K562 (cell line): ENCODE measurements around the gene OR2V1. TPM values are rescaled to one million over a fixed set of nuclear protein-coding genes. Genes with fewer than 3 reads are reported as not detected.
A peak's percentile ranks its signal among the peaks of the same experiment; 100 is the strongest.
"Not testable (repeated sequence)": the region's sequence is repeated elsewhere in the genome, so short reads cannot be mapped to it uniquely, and the experiment has no call there.

Source experiments
- CREM ChIP-seq: IDR thresholded peaks from 2 replicates; pipeline ENCODE4 v1.6.1; 2014; ENCODE audit warnings: antibody characterized with exemption, low read depth
- FOSL1 ChIP-seq: fragments of 200-800 bp; sonication (Bioruptor generic); conservative IDR thresholded peaks from 2 replicates; pipeline ENCODE4 v1.6.1; 2016; ENCODE audit warnings: missing genetic modification characterization, missing compliant biosample characterization
- HDAC2 ChIP-seq: fragments of 450-650 bp; IDR thresholded peaks from 2 replicates; pipeline ENCODE4 v1.6.1; 2016; ENCODE audit warnings: mild to moderate bottlenecking
- KLF13 ChIP-seq: fragments of 450-650 bp; IDR thresholded peaks from 2 replicates; pipeline ENCODE4 v1.6.1; 2016; ENCODE audit warnings: missing genetic modification characterization, low read depth, mild to moderate bottlenecking, missing compliant biosample characterization, moderate library complexity, borderline replicate concordance
- MEF2D ChIP-seq: conservative IDR thresholded peaks from 2 replicates; pipeline ENCODE4 v1.6.1; 2016; ENCODE audit warnings: low read depth, missing genetic modification characterization, missing compliant biosample characterization
- OTX1 ChIP-seq: fragments of 450-650 bp; formaldehyde crosslinking; IDR thresholded peaks from 2 replicates; pipeline ENCODE4 v1.4.0; 2022; ENCODE audit warnings: mild to moderate bottlenecking
- POLR2A ChIP-seq: fragments of 450-650 bp; conservative IDR thresholded peaks from 2 replicates; pipeline ENCODE4 v1.6.1; 2016
- polyA plus RNA-seq, 8 experiments: library from polyadenylated mRNA; depleted of rRNA in 4 of 8; stranded (reverse) in 5 of 8; unstranded in 3 of 8; fragments of >200 nt; fragmentation: Nextera tagmentation in 2 of 8; fragmentation: Illumina TruSeq in 1 of 8; extraction: Ambion mirVana in 2 of 8; extraction: Trizol in 1 of 8; gene quantifications; 2 replicates each; pipeline versions ENCODE4 v1.2.1 to v1.2.3, GENCODE V29; 2011 to 2014; ENCODE audit warnings: inconsistent platforms in 1 of 8, missing spikeins in 1 of 8
- total RNA-seq, 7 experiments: library from RNA; depleted of rRNA in 6 of 7; stranded (reverse); fragments of >200 nt in 6 of 7; fragmentation: Illumina TruSeq in 2 of 7; extraction: Trizol in 2 of 7; gene quantifications; 2 replicates each; pipeline versions ENCODE4 v1.2.1 to v1.2.3, GENCODE V29; 2011 to 2021; ENCODE audit warnings: low replicate concordance in 1 of 7
- TF ChIP-seq, protein P1 (sequence below), 2 experiments: IDR thresholded peaks in 1 of 2; conservative IDR thresholded peaks in 1 of 2; 2 replicates each; pipeline ENCODE4 v1.6.1; 2016; ENCODE audit warnings: low read depth in 2 of 2, mild to moderate bottlenecking in 1 of 2, missing compliant biosample characterization in 1 of 2, missing genetic modification characterization in 1 of 2, moderate library complexity in 1 of 2
- TF ChIP-seq, protein P2 (sequence below), 2 experiments: fragments of 450-650 bp; conservative IDR thresholded peaks; 2 replicates each; pipeline ENCODE4 v1.6.1; 2017; ENCODE audit warnings: mild to moderate bottlenecking in 2 of 2, moderate library complexity in 2 of 2
- TF ChIP-seq, protein P3 (sequence below): fragments of 250-450 bp; sonication (Bioruptor Pico); IDR thresholded peaks from 2 replicates; pipeline ENCODE4 v1.9.0; 2021; ENCODE audit warnings: mild to moderate bottlenecking, inconsistent platforms
- TF ChIP-seq, protein P4 (sequence below): sonication (generic); formaldehyde crosslinking; IDR thresholded peaks from 2 replicates; pipeline ENCODE4 v1.9.0; 2022; ENCODE audit warnings: mild to moderate bottlenecking, missing genetic modification reagents

OR2V1 gene
- total and polyA plus RNA-seq, 9 of the 15 experiments (the other 6 are each of a cell fraction or from before 2014, with no cell fraction given): 0.04 to 0.28 (median 0.15) TPM; not detected in 5

DNA sequence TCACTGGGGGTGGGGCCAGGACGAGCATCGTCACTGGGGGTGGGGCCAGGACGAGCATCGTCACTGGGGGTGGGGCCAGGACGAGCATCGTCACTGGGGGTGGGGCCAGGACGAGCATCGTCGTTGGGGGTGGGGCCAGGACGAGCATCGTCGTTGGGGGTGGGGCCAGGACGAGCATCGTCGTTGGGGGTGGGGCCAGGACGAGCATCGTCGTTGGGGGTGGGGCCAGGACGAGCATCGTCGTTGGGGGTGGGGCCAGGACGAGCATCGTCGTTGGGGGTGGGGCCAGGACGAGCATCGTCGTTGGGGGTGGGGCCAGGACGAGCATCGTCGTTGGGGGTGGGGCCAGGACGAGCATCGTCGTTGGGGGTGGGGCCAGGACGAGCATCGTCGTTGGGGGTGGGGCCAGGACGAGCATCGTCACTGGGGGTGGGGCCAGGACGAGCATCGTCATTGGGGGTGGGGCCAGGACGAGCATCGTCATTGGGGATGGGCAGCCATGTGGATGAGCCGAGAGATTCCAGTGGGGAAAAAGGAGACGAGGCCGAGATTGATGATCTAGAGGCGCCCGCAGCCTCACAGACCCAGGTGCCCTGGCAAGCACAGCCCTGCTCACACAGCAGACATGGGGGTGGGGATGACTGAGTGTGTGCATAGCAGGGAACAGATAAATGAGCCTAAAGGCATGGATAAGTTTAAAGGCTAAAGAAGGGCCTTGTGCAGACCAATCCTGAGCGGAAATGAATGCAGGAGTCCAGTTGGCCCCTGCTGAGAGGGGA lies 30.0 kb upstream of the OR2V1 start (continued):
- TF ChIP-seq HDAC2: peak; percentile 43; the same call in 1 of the 2 replicates
- TF ChIP-seq KLF13: 0 out of 2 replicates have a peak, but pooled peaks have one; percentile 12
- TF ChIP-seq, protein P1, sequence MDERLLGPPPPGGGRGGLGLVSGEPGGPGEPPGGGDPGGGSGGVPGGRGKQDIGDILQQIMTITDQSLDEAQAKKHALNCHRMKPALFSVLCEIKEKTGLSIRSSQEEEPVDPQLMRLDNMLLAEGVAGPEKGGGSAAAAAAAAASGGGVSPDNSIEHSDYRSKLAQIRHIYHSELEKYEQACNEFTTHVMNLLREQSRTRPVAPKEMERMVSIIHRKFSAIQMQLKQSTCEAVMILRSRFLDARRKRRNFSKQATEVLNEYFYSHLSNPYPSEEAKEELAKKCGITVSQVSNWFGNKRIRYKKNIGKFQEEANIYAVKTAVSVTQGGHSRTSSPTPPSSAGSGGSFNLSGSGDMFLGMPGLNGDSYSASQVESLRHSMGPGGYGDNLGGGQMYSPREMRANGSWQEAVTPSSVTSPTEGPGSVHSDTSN (CRISPR knock-in tag; IDR thresholded peaks at IDR 0.05; ENCODE audit: low read depth): not testable (repeated sequence)
- TF ChIP-seq, protein P1 (tag; conservative IDR thresholded peaks at IDR 0.05; ENCODE audit: low read depth): 0 out of 2 replicates have a peak, but pooled peaks have one; percentile 5
- TF ChIP-seq, protein P2, sequence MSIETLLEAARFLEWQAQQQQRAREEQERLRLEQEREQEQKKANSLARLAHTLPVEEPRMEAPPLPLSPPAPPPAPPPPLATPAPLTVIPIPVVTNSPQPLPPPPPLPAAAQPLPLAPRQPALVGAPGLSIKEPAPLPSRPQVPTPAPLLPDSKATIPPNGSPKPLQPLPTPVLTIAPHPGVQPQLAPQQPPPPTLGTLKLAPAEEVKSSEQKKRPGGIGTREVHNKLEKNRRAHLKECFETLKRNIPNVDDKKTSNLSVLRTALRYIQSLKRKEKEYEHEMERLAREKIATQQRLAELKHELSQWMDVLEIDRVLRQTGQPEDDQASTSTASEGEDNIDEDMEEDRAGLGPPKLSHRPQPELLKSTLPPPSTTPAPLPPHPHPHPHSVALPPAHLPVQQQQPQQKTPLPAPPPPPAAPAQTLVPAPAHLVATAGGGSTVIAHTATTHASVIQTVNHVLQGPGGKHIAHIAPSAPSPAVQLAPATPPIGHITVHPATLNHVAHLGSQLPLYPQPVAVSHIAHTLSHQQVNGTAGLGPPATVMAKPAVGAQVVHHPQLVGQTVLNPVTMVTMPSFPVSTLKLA (conservative IDR thresholded peaks at IDR 0.05): peak in 1 of 2 experiments; percentile 59; a peak in 2 of 4 replicates
- TF ChIP-seq FOSL1 (tag): 0 out of 2 replicates have a peak, but pooled peaks have one; percentile 10
- TF ChIP-seq, protein P3, sequence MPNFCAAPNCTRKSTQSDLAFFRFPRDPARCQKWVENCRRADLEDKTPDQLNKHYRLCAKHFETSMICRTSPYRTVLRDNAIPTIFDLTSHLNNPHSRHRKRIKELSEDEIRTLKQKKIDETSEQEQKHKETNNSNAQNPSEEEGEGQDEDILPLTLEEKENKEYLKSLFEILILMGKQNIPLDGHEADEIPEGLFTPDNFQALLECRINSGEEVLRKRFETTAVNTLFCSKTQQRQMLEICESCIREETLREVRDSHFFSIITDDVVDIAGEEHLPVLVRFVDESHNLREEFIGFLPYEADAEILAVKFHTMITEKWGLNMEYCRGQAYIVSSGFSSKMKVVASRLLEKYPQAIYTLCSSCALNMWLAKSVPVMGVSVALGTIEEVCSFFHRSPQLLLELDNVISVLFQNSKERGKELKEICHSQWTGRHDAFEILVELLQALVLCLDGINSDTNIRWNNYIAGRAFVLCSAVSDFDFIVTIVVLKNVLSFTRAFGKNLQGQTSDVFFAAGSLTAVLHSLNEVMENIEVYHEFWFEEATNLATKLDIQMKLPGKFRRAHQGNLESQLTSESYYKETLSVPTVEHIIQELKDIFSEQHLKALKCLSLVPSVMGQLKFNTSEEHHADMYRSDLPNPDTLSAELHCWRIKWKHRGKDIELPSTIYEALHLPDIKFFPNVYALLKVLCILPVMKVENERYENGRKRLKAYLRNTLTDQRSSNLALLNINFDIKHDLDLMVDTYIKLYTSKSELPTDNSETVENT (CRISPR knock-in tag): peak; percentile 14; the same call in 1 of the 2 replicates
- TF ChIP-seq POLR2A: peak; percentile 53; the same call in 1 of the 2 replicates
- TF ChIP-seq OTX1: peak; percentile 89; the same call in 1 of the 2 replicates
- TF ChIP-seq, protein P4, sequence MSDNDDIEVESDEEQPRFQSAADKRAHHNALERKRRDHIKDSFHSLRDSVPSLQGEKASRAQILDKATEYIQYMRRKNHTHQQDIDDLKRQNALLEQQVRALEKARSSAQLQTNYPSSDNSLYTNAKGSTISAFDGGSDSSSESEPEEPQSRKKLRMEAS (CRISPR knock-in tag): peak; percentile 69
- TF ChIP-seq CREM: peak; percentile 79
- 0 out of 2 replicates have a peak, but pooled peaks have one; percentile 8 for TF ChIP-seq MEF2D (tag)
